Measurements from ENCODE around the gene GGA2.

DNA sequence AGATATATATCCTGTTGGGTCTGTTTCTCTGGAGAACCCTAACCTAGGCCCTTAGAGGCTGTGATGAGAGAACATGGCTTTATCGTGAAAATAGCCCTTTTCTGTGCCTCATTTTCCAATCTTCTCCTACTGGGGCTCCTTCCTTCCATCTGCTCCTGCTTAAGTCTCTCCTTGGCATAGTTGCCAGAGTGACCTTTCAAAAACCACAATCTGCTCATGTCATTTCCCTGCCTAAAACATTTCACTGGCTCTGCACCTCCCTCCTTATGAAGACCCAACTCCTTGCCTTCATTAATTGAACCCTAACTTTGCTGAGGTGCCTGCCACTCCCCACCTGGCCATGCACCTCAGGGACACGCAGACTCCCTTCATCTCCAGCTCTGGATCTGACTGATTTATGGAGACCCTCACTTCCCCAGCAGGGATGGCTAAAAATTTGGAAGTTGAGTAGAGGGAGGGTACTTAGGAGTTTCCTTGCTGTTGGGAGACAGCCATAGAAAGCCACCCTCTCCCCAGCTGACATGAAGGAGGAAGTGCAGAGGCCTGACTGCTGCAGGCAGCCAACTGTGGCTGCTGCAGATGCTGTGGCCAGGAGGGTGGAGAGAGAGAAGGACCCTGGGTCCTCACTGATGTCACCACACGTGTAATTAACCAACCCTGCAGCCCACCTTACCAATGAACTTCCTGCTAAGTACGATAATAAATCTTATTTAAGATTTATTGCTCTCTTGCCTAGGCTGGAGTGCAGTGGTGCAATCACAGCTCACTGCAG lies 6.3 kb upstream of the GGA2 start:
- no peak for TF ChIP-seq POLR2A (IDR thresholded peaks at IDR 0.05)
- TF ChIP-seq CTCF (IDR thresholded peaks at IDR 0.05): no peak

All from esophagus squamous epithelium (tissue), 4 donors.